HAP-1 (cell line): Measurements from ENCODE around the gene LZIC.

ENCODE experiments used
- DNase-seq, 2 experiments: peaks; one replicate each; pipeline ENCODE4 v3.0.0-alpha.2; 2016 to 2020; ENCODE audit warnings: low spot score in 2 of 2
- H3K27me3 ChIP-seq: fragments of 250-450 bp; sonication (Bioruptor Pico); 2 replicates; pipeline ENCODE4 v1.5.1; 2020; ENCODE audit warnings: low read depth, mild to moderate bottlenecking, moderate library complexity
- H3K36me3 ChIP-seq: fragments of 250-450 bp; sonication (Bioruptor Pico); replicated peaks from 2 replicates; pipeline ENCODE4 v1.5.1; 2020; ENCODE audit warnings: mild to moderate bottlenecking
- H3K4me1 ChIP-seq: fragments of 250-450 bp; sonication (Bioruptor Pico); 2 replicates; pipeline ENCODE4 v1.5.1; 2020; ENCODE audit warnings: mild to moderate bottlenecking
- H3K4me3 ChIP-seq: fragments of 250-450 bp; sonication (Bioruptor Pico); 2 replicates; pipeline ENCODE4 v1.5.1; 2020; ENCODE audit warnings: mild to moderate bottlenecking, moderate library complexity
- H3K9me3 ChIP-seq: fragments of 250-450 bp; sonication (Bioruptor Pico); 2 replicates; pipeline ENCODE4 v1.5.1; 2020; ENCODE audit warnings: mild to moderate bottlenecking, moderate library complexity
- in situ Hi-C: fragments of 300-500 bp; cut with MboI; formaldehyde crosslinking; loops from 3 replicates; pipeline ENCODE4 v1.14.3; 2020; ENCODE audit warnings: low sequenced_read_pairs, inconsistent platforms, mixed read lengths

LZIC gene

DNA sequence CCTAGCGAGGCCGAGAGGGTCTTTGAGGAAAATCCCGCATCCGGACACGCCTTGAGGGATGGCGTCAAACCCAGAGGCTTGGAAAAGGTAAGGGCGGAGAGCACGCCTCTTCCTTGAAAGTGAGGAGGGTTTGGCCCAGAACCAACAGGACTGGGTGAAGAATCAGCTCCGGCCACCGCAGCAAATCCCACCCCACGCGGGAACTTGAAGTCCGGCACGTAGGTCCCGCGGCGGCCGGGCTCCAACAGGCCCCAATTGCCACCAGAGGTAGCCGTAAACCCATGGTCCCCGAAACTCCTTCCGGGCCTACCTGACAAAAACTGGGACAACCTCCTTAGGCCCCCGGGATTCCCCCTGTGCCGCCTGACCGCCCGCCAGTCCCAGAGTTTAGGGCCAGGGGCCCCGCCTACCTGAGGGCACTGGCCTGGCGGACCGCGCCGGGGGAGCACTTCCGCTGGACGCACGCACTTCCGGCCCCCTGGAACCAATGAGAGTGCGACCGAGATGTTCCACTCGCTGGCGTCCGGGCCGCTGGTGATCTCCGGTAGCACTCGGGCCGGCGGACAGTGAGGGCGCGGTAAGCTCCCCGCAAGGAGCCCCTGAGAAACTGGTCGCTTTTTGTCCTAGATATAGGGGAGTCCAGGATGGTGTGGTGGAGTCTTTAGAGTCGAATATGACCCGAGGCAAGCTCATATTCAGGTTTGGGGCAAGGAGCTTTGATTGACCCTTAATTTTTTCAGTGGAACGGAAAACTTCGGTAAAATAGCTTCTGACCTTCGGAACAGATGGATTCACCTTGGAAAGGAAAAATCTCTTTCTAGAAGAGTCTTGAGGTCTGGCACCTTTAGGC lies at the start of gene LZIC, which contains the start of gene NMNAT1:
Gene LZIC (minus strand): TSS at position 453 of the 850 bp plus-strand sequence. CDS start 6,772 bp downstream, outside the sequence.
Gene NMNAT1 (plus strand): TSS at position 537 of the 850 bp plus-strand sequence. CDS start 28,599 bp downstream, outside the sequence.
- in situ Hi-C loops: loop anchor here (10.0 kb wide), 2 partner anchors 58 to 482 kb away; no protein-coding TSS in a partner anchor
- Histone ChIP-seq H3K36me3 (no peaks in the 10 kb centered on the region), H3K27me3 (no peaks in the 10 kb centered on the region), H3K4me3 (peak within 1 kb of the TSS; percentile 83), H3K9me3 (no peaks in the 10 kb centered on the region), H3K4me1 (no peaks in the 10 kb centered on the region)
- DNase-seq: peak; percentile 83 to 94

DNA sequence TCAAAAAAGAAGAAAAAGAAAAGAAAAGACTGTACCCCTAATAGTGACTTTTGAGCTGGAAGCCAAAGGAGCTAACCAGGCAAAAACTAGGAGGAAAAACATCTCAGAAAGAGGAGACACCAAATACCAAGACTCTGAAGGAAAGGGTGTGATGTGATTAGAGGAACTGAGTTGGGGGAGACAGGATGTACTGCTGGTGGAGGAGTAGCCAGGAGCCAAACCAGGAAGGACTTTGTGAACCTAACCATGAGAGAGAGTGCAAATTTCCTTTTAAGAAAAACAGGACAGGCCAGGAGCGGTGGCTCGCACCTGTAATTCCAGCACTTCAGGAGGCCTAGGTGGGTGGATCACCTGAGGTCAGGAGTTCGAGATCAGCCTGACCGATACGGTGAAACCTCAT lies 49.7 kb upstream of the LZIC start:
- H3K4me3 ChIP-seq: no peak overlapping the region
- H3K9me3 ChIP-seq: no peaks in the 10 kb centered on the region
- H3K4me1 ChIP-seq: no peaks in the 10 kb centered on the region
- H3K36me3 ChIP-seq: no peaks in the 10 kb centered on the region
- DNase-seq: no peak
- H3K27me3 ChIP-seq: no peaks in the 10 kb centered on the region
- in situ Hi-C loops: no loop called here

DNA sequence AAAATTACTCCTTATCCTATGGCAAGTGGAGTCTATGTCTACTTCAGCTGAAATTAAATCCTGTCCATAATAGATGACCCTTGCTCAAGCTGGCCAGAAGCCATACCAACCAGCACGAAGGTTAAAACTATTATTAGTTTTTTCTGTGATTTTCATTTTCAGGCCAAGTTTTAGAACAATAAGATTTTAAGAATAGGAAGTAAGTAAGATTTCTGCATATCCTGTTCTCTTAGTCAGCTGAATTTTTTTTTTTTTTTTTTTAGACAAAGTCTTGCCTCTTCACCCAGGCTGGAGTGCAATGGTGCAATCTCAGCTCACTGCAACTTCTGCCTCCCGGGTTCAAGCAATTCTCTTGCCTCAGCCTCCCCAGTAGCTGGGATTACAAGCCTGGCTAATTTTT lies 47.8 kb upstream of the LZIC start:
- no peak overlapping the region for H3K4me3 ChIP-seq
- H3K27me3 ChIP-seq: no peaks in the 10 kb centered on the region
- H3K9me3 ChIP-seq: no peaks in the 10 kb centered on the region
- in situ Hi-C loops: no loop called here
- H3K4me1 ChIP-seq: no peaks in the 10 kb centered on the region
- H3K36me3 ChIP-seq: no peaks in the 10 kb centered on the region
- no peak for DNase-seq

DNA sequence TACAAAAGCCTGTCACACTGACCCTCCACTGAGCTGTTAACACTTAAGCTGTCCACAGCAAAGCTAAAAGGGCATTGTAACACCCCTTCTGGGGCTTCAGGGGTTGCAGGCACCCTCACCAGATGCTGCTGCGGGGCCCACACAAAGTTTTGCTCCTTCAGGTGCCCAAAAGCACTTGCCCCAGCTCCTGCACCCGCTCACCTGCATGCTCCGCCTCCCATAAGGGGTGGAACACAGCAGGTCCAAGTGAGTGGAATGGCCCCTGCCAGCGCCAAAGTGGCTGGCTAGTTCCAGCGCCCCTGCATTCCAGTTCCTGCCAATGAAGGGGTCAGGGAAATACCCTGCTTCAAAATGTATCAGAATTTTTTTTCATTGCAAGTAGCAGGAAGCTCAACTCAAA lies 46.6 kb upstream of the LZIC start:
- no peaks in the 10 kb centered on the region for H3K4me1 ChIP-seq
- in situ Hi-C loops: no loop called here

DNA sequence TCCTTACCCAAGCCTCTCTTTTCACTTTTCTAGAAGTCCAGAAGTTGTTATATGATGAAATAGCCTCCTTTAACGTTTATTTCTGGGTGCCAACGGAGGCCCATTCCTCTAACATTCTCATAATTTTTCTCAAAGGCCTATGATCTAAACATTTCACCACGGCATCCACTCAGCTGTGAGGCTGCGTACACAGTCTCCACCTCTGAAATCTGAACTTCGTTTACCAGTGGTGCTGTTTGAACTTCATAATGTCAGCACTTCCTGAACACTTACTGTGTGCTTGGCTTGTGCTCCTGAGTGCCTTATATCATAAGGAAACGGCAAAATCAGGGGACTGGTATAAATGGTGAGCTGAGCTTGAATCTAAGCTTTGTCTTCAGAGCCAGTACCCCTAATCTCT lies 41.8 kb upstream of the LZIC start:
- Histone ChIP-seq H3K27me3 (no peaks in the 10 kb centered on the region), H3K4me3 (no peak overlapping the region), H3K4me1 (no peaks in the 10 kb centered on the region), H3K9me3 (no peaks in the 10 kb centered on the region), H3K36me3 (peaks cover 10% of the 10 kb centered on the region; the same call in 1 of the 2 replicates)
- DNase-seq: no peak
- in situ Hi-C loops: no loop called here

More for the DNA sequence above, 46.6 kb upstream of the LZIC start:
- no peaks in the 10 kb centered on the region for H3K9me3 ChIP-seq
- no peak for DNase-seq
- H3K36me3 ChIP-seq: no peaks in the 10 kb centered on the region
- no peak overlapping the region for H3K4me3 ChIP-seq
- H3K27me3 ChIP-seq: no peaks in the 10 kb centered on the region

DNA sequence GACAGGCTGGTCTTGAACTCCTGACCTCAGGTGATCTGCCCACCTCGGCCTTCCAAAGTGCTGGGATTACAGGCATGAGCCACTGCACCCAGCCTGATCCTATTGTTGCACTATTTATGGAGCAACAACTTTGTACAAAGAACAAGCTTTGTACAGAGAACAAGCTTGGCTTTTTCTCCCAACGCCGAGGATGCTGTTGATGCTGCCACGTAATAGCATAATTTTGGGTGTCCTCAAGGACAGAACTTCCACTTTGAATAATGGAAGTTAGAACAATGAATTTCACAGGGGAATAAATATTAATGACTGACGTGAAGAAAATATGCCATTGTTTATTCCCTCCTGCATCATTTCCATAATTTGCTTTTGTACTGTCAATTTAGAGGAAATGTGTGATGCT lies 41.1 kb upstream of the LZIC start:
- no peaks in the 10 kb centered on the region for H3K9me3 ChIP-seq
- peaks cover 10% of the 10 kb centered on the region; the same call in 1 of the 2 replicates for H3K36me3 ChIP-seq
- H3K27me3 ChIP-seq: no peaks in the 10 kb centered on the region
- in situ Hi-C loops: no loop called here
- DNase-seq: no peak
- no peak overlapping the region for H3K4me3 ChIP-seq
- H3K4me1 ChIP-seq: no peaks in the 10 kb centered on the region

DNA sequence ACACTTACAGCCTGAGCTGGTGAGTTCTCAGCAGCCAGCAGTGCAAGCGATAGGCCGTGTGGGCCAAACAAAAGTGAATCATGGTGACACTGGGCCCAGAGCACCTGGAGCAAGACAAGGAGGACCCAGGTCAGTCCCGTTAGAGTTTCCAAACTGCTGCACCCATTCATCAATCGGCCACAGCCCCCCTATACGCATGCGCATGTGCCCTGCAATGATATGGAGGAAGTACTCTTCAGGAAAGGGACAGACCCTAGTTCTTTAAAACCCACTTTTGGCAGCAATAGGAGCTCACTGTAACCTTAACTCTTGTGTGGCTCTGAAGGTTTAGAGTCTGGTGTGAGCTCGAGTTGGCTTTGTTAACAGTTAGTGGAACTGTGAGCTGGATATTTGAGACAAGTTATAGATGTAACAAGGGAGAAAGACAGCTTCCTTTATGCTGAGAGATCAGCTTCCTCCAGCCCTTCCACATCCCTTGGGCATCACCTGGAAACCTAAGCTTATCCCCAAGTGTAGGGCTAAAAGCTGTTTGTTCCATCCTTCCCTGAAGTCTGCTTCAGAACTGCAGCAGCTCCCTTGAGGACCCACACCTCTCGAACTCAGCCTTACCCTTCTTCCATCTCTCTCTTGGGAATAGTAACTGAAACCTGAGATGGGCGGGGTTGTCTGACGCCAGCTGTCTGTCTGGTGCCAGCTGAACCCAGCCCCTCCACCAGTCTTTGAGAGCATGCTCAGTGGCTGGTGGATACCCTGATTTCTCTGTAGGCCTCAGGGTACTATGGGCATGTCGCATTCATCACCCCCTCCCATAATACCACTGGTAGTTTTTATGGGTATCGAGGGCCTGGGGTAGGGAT lies 17.7 kb upstream of the LZIC start:
- in situ Hi-C loops: no loop called here
- 0 out of 2 replicates have a peak, but pooled peaks cover 2% of the 10 kb centered on the region for H3K36me3 ChIP-seq
- H3K27me3 ChIP-seq: no peaks in the 10 kb centered on the region
- peak in 1 of 2 experiments; percentile 38 for DNase-seq
- H3K9me3 ChIP-seq: no peaks in the 10 kb centered on the region
- no peak overlapping the region for H3K4me3 ChIP-seq
- no peaks in the 10 kb centered on the region for H3K4me1 ChIP-seq

DNA sequence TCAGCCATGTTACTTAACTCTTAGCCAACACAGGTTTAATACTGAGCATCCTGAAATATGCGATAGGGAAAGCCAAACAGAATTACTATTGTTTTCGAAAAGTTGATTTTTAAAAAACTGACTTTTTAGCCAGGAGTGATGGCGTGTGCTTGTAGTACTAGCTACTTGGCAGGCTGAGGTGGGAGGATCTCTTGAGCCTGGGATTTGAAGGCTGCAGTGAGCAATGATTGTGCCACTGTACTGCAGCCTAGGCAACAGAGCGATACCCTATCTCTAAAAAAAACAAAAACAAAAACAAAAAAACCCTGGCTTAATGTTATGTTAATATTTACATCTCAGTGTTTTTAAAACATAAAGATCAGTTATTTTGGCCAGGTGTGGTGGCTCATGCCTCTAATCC lies 16.8 kb upstream of the LZIC start:
- in situ Hi-C loops: no loop called here
- no peaks in the 10 kb centered on the region for H3K4me1 ChIP-seq
- no peaks in the 10 kb centered on the region for H3K27me3 ChIP-seq
- no peak overlapping the region for H3K4me3 ChIP-seq
- H3K36me3 ChIP-seq: 0 out of 2 replicates have a peak, but pooled peaks cover 2% of the 10 kb centered on the region
- H3K9me3 ChIP-seq: no peaks in the 10 kb centered on the region
- no peak for DNase-seq

DNA sequence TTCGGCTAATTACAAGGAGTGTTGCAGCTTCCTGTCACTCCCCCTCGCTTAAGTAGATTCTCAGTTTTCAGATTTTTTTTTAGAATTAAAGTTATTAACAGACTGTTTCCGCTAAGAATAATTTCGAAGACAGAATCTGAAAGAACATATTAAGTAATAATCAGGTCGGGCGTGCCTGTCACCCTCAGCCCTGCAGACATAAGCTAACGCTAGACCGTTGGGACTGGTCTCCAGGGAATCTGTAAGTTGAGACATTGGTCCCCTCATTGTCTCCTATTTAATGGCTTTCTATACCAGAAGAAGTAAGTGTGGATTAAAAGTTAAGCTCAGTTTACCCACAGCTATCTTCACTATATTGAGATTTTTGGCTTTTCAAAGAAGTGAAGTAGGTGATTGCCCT lies 14.5 kb upstream of the LZIC start:
- in situ Hi-C loops: no loop called here
- Histone ChIP-seq H3K9me3 (no peaks in the 10 kb centered on the region), H3K4me3 (no peak overlapping the region), H3K36me3 (0 out of 2 replicates have a peak, but pooled peaks cover 2% of the 10 kb centered on the region), H3K4me1 (no peaks in the 10 kb centered on the region), H3K27me3 (no peaks in the 10 kb centered on the region)
- no peak for DNase-seq

DNA sequence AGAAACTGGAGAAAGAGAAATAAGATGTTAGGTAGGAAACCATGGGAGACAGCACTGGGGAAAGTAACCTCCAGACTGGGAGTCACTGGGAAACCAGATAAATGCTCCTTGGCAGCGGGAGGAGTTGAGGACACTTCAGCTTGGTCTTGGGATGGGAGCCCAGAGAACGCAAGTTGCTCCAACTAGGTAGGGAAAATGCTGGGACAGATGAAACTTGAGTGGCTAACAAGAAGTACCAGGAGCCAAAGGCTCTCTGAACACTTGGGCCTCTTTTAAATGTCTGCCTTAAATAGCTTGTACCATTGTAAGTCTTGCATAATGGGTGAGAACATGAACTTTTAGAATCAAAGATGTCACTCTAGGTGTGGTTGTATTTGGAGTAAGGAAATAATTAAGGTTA lies 3.1 kb upstream of the LZIC start:
- no peaks in the 10 kb centered on the region for H3K36me3 ChIP-seq
- 0 out of 2 replicates have a peak, but pooled peaks cover 3% of the 10 kb centered on the region for H3K4me1 ChIP-seq
- no peaks in the 10 kb centered on the region for H3K27me3 ChIP-seq
- H3K9me3 ChIP-seq: no peaks in the 10 kb centered on the region
- H3K4me3 ChIP-seq: no peak overlapping the region
- no peak for DNase-seq
- in situ Hi-C loops: loop anchor here (10.0 kb wide), 2 partner anchors 62 to 478 kb away; no protein-coding TSS in a partner anchor

DNA sequence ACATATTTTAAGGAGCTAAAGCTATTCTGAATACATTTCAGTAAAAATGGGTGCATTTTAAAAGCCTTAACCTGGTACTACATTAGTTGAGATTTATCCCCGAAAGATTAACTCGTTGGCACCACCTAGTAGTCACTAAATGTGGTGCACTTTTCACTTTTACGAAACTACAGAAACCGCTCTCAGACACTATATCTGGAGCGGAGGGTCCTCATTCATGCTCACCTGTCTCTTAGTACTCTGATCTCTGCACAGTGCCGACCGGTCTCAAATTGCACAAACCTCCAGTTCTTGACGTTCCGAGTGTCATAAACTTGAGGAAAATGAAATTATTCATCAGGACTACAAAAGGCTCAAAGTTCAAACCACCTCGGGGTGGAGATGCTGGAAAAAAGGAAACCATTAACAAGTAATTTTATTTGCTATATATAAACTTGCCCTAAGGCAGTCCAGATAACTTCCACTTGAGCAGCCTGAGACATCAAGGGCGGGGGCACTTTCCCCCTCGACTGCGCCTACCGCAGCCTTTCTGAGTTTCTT lies 722 bp downstream of the LZIC start:
- Histone ChIP-seq H3K9me3 (no peaks in the 10 kb centered on the region), H3K4me1 (no peaks in the 10 kb centered on the region), H3K36me3 (no peaks in the 10 kb centered on the region), H3K27me3 (no peaks in the 10 kb centered on the region), H3K4me3 (peak overlapping the region; percentile 83)
- peak; percentile 36 to 54 for DNase-seq
- in situ Hi-C loops: loop anchor here (10.0 kb wide), 2 partner anchors 58 to 482 kb away; no protein-coding TSS in a partner anchor

DNA sequence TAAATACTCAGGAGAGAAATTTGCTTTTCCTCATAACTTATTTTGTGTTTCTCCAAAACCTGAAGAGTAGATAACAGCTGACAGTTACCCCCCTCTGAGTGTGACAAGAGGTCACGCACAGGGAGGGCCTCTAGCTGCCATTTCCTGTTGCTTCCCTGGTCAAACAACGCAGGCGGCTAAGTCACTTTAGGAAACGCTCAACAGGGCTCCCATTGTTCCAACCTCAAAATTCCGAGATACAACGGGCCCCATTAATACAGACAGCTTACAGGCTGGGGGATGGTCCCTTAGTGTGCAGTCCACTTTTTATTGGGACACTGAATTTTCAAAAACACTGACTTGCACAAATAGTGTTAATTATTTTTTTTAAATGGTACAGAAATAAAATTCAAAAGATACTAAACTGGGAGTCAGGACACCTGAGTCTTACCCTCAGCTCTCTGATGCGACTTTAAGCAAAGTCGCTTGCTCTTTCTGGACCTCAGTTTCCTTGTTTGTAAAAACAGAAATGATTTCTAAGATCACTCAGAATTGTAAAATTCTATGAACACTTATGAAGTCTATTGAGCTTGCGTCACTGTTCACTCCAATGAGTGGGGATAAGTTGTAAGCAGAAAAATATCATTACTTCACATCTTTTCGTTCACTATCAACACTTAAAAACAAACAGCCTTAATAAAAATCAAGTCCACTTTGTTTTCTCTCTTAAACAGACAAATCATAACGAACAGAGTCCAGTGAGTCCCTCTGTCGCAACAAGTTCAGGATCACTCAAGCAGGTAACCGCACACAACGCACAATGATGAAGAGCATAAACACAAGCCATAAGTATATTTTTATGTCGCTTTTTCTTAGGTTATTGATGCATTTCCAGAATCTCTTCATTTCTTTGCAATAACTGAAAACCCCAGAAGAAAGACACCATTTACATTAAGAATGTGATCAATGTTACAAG lies 13.5 kb downstream of the LZIC start:
- peaks cover 20% of the 10 kb centered on the region for H3K36me3 ChIP-seq
- no peaks in the 10 kb centered on the region for H3K9me3 ChIP-seq
- H3K27me3 ChIP-seq: no peaks in the 10 kb centered on the region
- H3K4me1 ChIP-seq: peaks cover 12% of the 10 kb centered on the region
- no peak for DNase-seq
- in situ Hi-C loops: no loop called here
- H3K4me3 ChIP-seq: no peak overlapping the region
